NCI-H446 (cell line): ENCODE results near the gene FIBIN.
A peak's percentile ranks its signal among the peaks of the same experiment; 100 is the strongest.

Source experiments
- DNase-seq, 2 experiments: peaks; one replicate each; lab custom pipeline; 2025; lab: John Stamatoyannopoulos, UW

The FIBIN gene

DNA sequence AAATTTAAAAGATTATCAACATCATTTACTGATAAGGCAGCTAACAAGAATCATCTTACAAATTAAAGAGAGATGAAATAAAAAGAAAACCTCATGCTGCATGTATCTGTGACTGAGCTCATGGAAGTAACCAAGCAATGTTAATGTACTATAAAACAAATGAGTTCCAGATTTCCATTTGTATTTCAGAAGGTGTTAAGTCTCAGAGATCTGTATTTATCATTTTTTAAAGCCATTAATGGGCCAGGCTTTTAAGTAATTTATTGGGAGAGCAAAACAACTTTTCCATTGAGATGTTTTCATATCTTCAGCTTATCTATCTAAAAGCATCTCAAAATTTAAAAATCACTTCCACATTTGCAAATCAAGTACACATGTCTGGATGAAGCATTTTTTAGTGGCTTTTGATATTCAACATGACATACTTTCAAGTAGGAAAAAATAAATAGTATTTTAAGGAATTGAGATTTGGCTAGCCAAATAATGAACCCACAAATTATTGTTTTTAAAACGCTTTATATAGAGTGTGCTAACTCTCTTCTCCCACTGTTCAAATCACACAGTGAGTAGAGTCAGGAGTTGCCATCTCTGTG, 28.8 kb downstream of the FIBIN start:
- DNase-seq = no peak

DNA sequence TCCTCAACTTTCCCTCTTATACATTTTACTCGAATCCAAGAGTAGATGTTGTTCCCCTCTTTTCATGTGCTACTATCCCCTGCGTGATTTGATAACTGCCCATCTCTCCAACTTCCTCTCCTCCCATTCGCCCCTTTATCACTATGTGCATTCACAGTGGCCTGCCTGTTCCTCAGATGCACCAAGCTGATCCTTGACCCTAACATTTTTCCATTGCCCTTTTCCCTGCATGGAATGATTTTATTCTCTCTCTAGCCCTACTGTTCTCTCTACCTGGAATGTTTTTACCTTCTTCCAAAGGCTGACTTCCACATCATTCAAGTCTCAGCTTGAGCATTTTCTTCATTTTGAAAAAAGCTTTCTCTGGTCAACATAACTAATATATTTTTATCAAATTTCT, 31.0 kb downstream of the FIBIN start:
- no peak for DNase-seq

DNA sequence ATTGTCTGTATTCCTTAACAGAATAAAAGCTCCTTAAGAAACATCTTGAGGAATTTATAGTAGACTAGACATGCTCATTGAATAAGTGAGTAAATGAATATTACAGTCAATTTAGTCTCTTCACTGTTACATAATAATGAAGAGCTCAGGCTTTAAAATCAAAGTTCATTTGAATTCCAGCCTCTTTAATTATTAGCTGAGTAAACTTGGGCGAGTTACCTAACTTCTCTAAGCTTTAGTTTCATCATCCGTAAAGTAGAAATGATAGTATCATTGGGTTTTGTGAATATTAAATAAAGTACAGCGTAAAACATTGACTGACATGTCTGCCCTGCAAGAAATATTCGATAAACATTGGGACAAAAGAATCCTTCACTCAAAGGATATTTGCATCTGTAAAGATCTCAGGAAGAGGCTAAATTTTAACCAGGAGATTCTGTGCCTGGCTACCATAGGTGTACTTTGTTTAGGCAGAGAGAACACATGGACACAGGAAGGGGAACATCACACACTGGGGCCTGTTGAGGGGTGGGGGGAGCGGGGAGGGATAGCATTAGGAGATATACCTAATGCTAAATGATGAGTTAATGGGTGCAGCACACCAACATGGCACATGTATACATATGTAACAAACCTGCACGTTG, 31.5 kb downstream of the FIBIN start:
- DNase-seq = no peak

DNA sequence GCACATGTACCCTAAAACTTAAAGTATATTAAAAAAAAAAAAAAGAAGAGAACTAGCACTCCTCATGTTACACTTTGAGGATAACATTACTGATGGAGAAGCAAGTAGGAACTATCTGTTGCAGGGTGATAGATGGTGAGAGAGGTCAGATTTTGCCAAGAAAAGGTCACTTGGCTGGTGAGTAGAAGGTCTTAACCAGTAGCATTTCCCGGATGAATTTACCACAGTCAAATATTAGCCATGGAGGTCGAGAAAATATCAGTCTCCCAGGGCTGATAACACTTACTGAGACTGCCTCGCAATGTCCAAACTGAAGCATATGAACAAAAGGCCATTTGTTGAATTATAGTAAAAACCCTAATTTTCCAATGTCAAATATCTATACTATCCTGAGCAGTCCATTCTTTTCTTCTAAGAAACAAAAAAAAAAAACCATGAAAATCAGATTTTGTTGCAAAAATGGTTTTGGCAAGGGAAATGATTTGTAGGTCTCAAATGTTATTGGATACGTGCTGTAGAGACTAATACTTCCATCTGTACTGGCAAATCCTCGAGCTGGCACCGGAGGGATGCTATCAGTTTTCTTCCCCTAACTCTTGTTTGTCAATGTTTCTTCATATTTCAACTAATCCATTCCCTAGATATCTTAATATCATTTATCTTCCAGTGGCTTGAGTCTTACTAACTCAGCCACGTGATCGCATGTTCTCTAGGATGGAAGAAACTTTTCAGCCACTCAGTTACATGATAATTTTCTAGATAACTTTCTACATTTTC, 32.2 kb downstream of the FIBIN start:
- no peak for DNase-seq

DNA sequence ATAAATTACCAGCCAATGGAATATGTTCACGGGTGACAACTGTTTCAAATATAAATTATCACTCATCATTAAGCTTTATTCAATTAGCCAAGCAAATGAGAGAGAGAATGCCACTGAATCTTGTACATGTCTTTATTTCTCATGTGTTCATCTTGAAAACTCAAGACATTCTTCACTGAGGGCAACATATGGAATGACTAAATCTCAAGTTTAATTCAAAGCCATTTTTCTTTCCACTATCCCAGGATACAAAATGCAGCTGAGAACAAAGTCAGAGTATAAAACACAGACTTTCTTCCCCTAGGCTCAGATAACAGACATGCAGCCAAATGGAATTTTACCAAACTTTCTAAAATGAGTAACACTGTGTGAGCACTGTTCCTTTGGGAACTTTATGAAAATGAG, 34.7 kb downstream of the FIBIN start:
- peak in 1 of 2 experiments; percentile 50 for DNase-seq

DNA sequence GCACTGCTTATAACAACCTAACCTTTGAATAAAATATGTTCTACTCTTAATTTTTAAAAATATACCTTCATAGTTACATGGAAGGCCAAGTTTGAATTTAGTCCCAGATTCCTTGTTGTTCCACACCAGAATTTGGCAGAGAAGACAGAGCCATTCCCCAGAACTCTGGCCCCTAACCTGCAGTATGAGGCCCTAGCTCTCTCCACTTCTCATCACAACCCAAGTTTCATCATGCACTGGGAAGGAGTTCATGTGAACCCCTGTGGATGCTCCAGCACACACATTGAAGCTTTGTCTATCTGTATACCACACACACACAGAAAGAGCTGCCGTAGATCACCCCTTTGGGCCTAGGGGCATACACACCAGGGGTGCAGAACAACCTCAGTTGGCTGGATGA, 36.1 kb downstream of the FIBIN start:
- no peak for DNase-seq

DNA sequence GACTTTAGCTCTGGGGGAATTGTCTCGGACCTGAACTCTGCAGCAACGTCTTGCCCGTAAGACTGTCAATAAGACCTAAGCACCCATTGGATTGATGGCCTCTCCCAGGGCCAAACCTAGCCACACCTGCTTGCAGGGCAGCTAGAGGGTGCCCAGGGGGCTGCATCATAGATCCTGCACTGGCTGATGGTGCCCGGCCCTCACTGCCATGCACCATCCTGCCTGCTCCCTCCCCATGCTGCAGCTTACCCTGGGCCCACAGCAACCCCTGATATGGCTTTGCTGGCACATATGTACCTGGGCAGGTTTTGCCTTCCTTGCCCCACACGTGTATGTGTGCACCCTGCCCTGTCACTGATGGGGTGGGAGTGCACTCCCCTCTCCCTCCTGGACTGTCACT, 37.8 kb downstream of the FIBIN start:
- DNase-seq = no peak

DNA sequence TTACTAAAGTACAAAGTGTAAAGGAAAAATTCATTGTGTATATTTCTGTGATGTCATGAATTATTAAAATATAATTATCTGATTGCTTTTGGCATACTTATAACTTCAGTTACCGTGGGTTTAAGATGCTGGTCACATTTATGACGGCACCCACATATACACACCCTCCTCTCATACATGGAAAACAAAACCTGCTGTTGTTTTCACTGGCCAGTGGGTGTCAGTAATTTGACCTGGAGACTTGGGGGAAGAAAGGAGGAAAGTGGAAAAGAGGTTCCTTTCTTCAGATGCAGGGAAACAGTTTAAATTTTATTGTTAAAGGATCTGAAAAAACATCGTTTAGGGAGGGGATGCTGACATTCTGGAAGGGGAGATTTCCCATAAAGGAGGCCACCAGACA, 46.0 kb downstream of the FIBIN start:
- no peak for DNase-seq

DNA sequence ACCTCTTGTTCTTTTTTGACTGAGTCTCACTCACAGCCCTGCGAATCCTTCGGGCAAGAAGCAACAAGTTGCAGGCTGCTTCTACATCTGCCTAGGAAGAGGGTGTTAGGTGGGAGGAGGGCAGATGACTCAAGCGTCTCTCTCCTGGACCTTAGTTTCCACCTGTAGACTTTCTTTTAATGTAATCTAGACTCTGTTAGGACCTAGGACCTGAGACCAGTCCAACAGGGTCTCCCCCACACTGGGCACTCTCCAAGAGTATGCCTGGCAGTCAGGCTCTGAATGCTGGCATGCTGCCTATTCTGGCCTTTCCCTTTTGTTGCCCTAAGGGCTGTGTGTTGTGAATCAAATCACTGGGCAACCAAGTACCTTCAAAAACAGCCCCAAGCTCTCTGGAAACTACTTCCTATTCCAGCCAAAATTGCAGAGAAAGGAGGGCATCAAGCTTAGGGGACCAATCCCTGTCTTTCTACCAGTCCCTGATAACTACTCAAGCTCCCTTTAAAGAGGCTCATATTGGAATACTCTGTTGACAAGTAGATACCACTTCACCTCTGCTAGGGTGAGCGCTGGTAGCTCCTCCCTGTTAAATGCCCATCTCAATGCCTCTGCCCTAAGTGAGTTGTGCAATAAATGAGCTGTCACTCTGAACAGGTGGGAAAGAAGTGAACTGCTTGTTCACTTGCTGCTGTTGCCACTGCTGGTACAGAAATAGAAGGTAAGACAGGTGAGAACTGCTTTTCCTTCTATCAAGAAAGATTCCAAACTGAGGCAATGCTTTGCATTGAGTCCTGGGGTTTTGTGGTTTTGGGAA, 46.6 kb downstream of the FIBIN start, which contains the start of gene BBOX1:
Gene BBOX1 (plus strand): TSS at position 514 of the 814 bp plus-strand sequence. CDS start 14,616 bp downstream, outside the sequence.
- DNase-seq = no peak

DNA sequence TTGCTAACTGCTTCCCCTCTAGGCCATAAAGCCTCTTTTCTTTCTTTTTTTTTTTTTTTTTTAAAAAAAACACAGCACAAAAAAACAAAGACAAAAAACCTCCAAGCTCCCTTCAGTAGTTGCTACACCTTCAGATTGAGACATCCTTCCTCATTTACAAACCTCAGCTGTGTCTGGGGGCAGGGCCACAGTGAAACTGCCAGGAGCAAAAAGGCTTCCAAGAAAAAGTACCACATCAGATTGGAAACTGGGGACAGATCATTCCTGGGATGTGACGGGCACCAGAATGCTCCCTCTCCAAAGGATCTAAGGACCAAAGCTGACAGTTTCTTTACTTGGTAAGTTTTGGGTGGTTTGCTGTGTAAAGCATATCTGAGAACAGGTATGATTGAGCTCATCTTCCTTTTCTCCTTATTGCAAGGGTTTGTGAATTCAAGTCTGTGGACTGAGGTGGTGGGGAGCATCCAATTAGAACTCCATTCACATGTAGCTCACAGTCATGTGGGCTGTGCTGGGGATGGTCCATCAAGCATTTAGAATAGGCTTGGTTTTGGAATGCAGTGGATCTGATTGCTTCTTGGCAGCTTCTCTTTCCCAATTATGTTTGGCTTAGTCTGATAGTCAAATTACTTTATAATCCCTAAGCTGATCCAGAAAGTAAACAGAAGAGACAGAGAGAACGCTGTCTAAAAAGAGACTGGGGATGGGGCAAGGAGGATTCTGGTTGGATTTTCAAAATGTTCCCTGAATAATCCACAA, 47.4 kb downstream of the FIBIN start:
- DNase-seq = peak in 1 of 2 experiments; percentile 47
